HEK293T (cell line): ENCODE measurements around the gene SLC25A1.

ENCODE experiments used
- CTCF ChIA-PET: fragments of 350-600 bp; formaldehyde crosslinking; extraction: SDS; loops from one replicate; lab custom pipeline; 2021; ENCODE audit warnings: antibody characterized with exemption, inconsistent platforms; lab: Yijun Ruan, JAX
- POLR2A ChIA-PET: fragments of 350-600 bp; formaldehyde crosslinking; extraction: SDS; loops from one replicate; lab custom pipeline; 2020; ENCODE audit warnings: antibody characterized with exemption, inconsistent platforms; lab: Yijun Ruan, JAX
- DNase-seq: peaks from one replicate; pipeline ENCODE4 v3.0.0; 2012; ENCODE audit warnings: mixed read lengths; ENCODE audit errors: extremely low spot score
- ARNT ChIP-seq: fragments of 450-650 bp; IDR thresholded peaks from 2 replicates; pipeline ENCODE4 v1.6.1; 2017; ENCODE audit warnings: mild to moderate bottlenecking
- BHLHE40 ChIP-seq: fragments of 450-650 bp; IDR thresholded peaks from 2 replicates; pipeline ENCODE4 v1.6.1; 2016; ENCODE audit warnings: mild to moderate bottlenecking, moderate library complexity, borderline replicate concordance
- CTBP1 ChIP-seq: fragments of 450-650 bp; IDR thresholded peaks from 2 replicates; pipeline ENCODE4 v1.6.1; 2016; ENCODE audit warnings: borderline replicate concordance
- ELF4 ChIP-seq: fragments of 450-650 bp; IDR thresholded peaks from 2 replicates; pipeline ENCODE4 v1.6.1; 2017; ENCODE audit warnings: antibody characterized with exemption
- FOXA1 ChIP-seq: fragments of 450-650 bp; IDR thresholded peaks from 2 replicates; pipeline ENCODE4 v1.6.1; 2016; ENCODE audit warnings: mild to moderate bottlenecking
- FOXK2 ChIP-seq: fragments of 450-650 bp; IDR thresholded peaks from 2 replicates; pipeline ENCODE4 v1.6.1; 2016; ENCODE audit warnings: mild to moderate bottlenecking
- FOXM1 ChIP-seq: fragments of 450-650 bp; IDR thresholded peaks from 2 replicates; pipeline ENCODE4 v1.6.1; 2017; ENCODE audit warnings: mild to moderate bottlenecking, borderline replicate concordance
- HDGF ChIP-seq: fragments of 450-650 bp; IDR thresholded peaks from 2 replicates; pipeline ENCODE4 v1.6.1; 2017; ENCODE audit warnings: antibody characterized with exemption, borderline replicate concordance
- L3MBTL2 ChIP-seq: fragments of 450-650 bp; conservative IDR thresholded peaks from 2 replicates; pipeline ENCODE4 v1.6.1; 2016; ENCODE audit warnings: mild to moderate bottlenecking
- LEF1 ChIP-seq: fragments of 450-650 bp; IDR thresholded peaks from 2 replicates; pipeline ENCODE4 v1.6.1; 2017; ENCODE audit warnings: mild to moderate bottlenecking, borderline replicate concordance
- NFRKB ChIP-seq: fragments of 450-650 bp; IDR thresholded peaks from 2 replicates; pipeline ENCODE4 v1.6.1; 2016; ENCODE audit warnings: mild to moderate bottlenecking, moderate library complexity
- PKNOX1 ChIP-seq: fragments of 450-650 bp; IDR thresholded peaks from 2 replicates; pipeline ENCODE4 v1.6.1; 2016
- SP1 ChIP-seq: fragments of 450-650 bp; IDR thresholded peaks from 2 replicates; pipeline ENCODE4 v1.6.1; 2017
- SUZ12 ChIP-seq: fragments of 450-650 bp; IDR thresholded peaks from 2 replicates; pipeline ENCODE4 v1.6.1; 2016; ENCODE audit warnings: mild to moderate bottlenecking
- TARDBP ChIP-seq: fragments of 450-650 bp; IDR thresholded peaks from 2 replicates; pipeline ENCODE4 v1.6.1; 2016
- ZNF384 ChIP-seq: fragments of 450-650 bp; IDR thresholded peaks from 2 replicates; pipeline ENCODE4 v1.6.1; 2016

SLC25A1 gene

GRCh38 chr22:19218541-19219233 is 40.2 kb upstream of the SLC25A1 start:
- DNase-seq, result no peak
- POLR2A ChIA-PET, result no interaction called here
- CTCF ChIA-PET, result interaction anchor here (1.8 kb wide), 1 partner anchor 39 kb away, joined by 8 read pairs; the partner anchor contains the start of gene SLC25A1
- TF ChIP-seq L3MBTL2 (no peak), FOXA1 (no peak)

GRCh38 chr22:19216579-19216978 is 38.0 kb upstream of the SLC25A1 start:
- TF ChIP-seq LEF1 (no peak), L3MBTL2 (no peak)
- CTCF ChIA-PET, result no interaction called here
- DNase-seq, result no peak
- POLR2A ChIA-PET, result interaction anchor here (1.5 kb wide), 1 partner anchor 72 kb away, joined by 4 read pairs; the partner anchor contains the start of gene ESS2

GRCh38 chr22:19215360-19215759 is 36.8 kb upstream of the SLC25A1 start:
- POLR2A ChIA-PET, result no interaction called here
- TF ChIP-seq L3MBTL2, result no peak
- no peak for TF ChIP-seq SUZ12
- TF ChIP-seq FOXK2, result no peak
- no peak for TF ChIP-seq PKNOX1
- TF ChIP-seq ELF4, result no peak
- no peak for TF ChIP-seq ARNT
- no peak for TF ChIP-seq NFRKB
- TF ChIP-seq SP1, result no peak
- TF ChIP-seq LEF1, result no peak
- no peak for TF ChIP-seq CTBP1
- no peak for TF ChIP-seq BHLHE40
- TF ChIP-seq FOXM1, result no peak
- no peak for TF ChIP-seq HDGF
- no peak for TF ChIP-seq FOXA1
- TF ChIP-seq ZNF384, result no peak
- TF ChIP-seq TARDBP, result no peak
- CTCF ChIA-PET, result no interaction called here
- DNase-seq, result no peak

- ChIA-PET CTCF (no interaction called here), POLR2A (interaction anchor here (1.1 kb wide), 1 partner anchor 14 kb away, joined by 3 read pairs; no protein-coding TSS in a partner anchor)
- no peak for DNase-seq
- TF ChIP-seq BHLHE40 (no peak), FOXM1 (no peak), NFRKB (no peak), ELF4 (no peak), L3MBTL2 (no peak), FOXA1 (no peak)
These were observed 35.5 kb upstream of the SLC25A1 start for GRCh38 chr22:19214078-19214473.

GRCh38 chr22:19213442-19214077 is 35.0 kb upstream of the SLC25A1 start:
- CTCF ChIA-PET, result no interaction called here
- no peak for DNase-seq
- POLR2A ChIA-PET, result interaction anchor here (1.1 kb wide), 1 partner anchor 13 kb away, joined by 3 read pairs; no protein-coding TSS in a partner anchor
- TF ChIP-seq FOXA1, result no peak
- TF ChIP-seq CTBP1, result no peak
- TF ChIP-seq SUZ12, result no peak
- TF ChIP-seq FOXK2, result no peak
- no peak for TF ChIP-seq NFRKB
- no peak for TF ChIP-seq L3MBTL2
- TF ChIP-seq ARNT, result no peak
- no peak for TF ChIP-seq BHLHE40
- TF ChIP-seq ELF4, result no peak
- TF ChIP-seq SP1, result no peak
- no peak for TF ChIP-seq ZNF384
- TF ChIP-seq FOXM1, result no peak
- no peak for TF ChIP-seq HDGF
- TF ChIP-seq PKNOX1, result no peak
- TF ChIP-seq TARDBP, result no peak
- TF ChIP-seq LEF1, result no peak

GRCh38 chr22:19213001-19213400 is 34.5 kb upstream of the SLC25A1 start:
- POLR2A ChIA-PET, result no interaction called here
- CTCF ChIA-PET, result no interaction called here
- no peak for DNase-seq
- TF ChIP-seq CTBP1 (no peak), TARDBP (no peak), ELF4 (no peak), BHLHE40 (no peak), ARNT (no peak), FOXA1 (no peak), NFRKB (no peak), FOXM1 (no peak), ZNF384 (no peak), LEF1 (no peak), HDGF (no peak), PKNOX1 (no peak), SP1 (no peak), FOXK2 (no peak), L3MBTL2 (no peak), SUZ12 (no peak)
